OCI-LY3 (cell line): ENCODE measurements around the gene NDUFAF5.

ENCODE experiments used
- H2AFZ ChIP-seq: fragments of 200-600, 300-600 bp; shearing (Covaris generic); 2 replicates; pipeline ENCODE4 v1.6.0; 2014; ENCODE audit warnings: antibody characterized with exemption, low read depth, low read length
- H3K27ac ChIP-seq: fragments of 200-600, 300-600 bp; sonication (generic); 2 replicates; pipeline ENCODE4 v1.5.1; 2014; ENCODE audit warnings: mild to moderate bottlenecking, low read length, moderate library complexity, mixed read lengths
- H3K27me3 ChIP-seq: fragments of 200-600, 300-600 bp; sonication (generic); 2 replicates; pipeline ENCODE4 v1.6.1; 2014; ENCODE audit warnings: low read depth, low read length, mixed read lengths
- H3K36me3 ChIP-seq: fragments of 200-600, 300-600 bp; sonication (generic); replicated peaks from 2 replicates; pipeline ENCODE3; 2014; ENCODE audit warnings: low read depth, low read length, mixed read lengths
- H3K4me1 ChIP-seq: fragments of 300-600, 200-600 bp; sonication (generic); 2 replicates; pipeline ENCODE4 v1.6.1; 2014; ENCODE audit warnings: low read length, mixed read lengths
- H3K4me2 ChIP-seq: fragments of 200-600, 300-600 bp; sonication (generic); 2 replicates; pipeline ENCODE4 v1.6.1; 2014; ENCODE audit warnings: low read length, mixed read lengths
- H3K4me3 ChIP-seq: fragments of 300-600, 200-600 bp; sonication (generic); 2 replicates; pipeline ENCODE4 v1.5.1; 2014; ENCODE audit warnings: antibody characterized with exemption, mild to moderate bottlenecking, low read length, moderate library complexity
- H3K79me2 ChIP-seq: fragments of 300-600, 200-600 bp; shearing (Covaris generic); 2 replicates; pipeline ENCODE4 v1.6.1; 2014; ENCODE audit warnings: mild to moderate bottlenecking, low read length, mixed read lengths
- H3K9ac ChIP-seq: fragments of 300-600, 200-600 bp; shearing (Covaris generic); 2 replicates; pipeline ENCODE4 v1.6.0; 2014; ENCODE audit warnings: mild to moderate bottlenecking, low read length, moderate library complexity
- H3K9me3 ChIP-seq: fragments of 200-600, 300-600 bp; shearing (Covaris generic); 2 replicates; pipeline ENCODE4 v1.6.1; 2014; ENCODE audit warnings: low read length, mixed read lengths; ENCODE audit not compliant: insufficient read depth
- H4K20me1 ChIP-seq: fragments of 200-600, 300-600 bp; sonication (generic); 2 replicates; pipeline ENCODE4 v1.6.1; 2016; ENCODE audit warnings: low read length, mixed read lengths; ENCODE audit not compliant: insufficient read depth
- CTCF ChIP-seq: fragments of 200-600, 300-600 bp; sonication (generic); IDR thresholded peaks from 2 replicates; pipeline ENCODE4 v1.5.1; 2014; ENCODE audit warnings: antibody characterized with exemption, low read length, low read depth
- EZH2phosphoT487 ChIP-seq: fragments of 200-600 bp; shearing (Covaris generic); IDR thresholded peaks from 2 replicates; pipeline ENCODE4 v1.6.1; 2018; ENCODE audit warnings: antibody characterized with exemption, mixed run types, low read depth

Gene NDUFAF5

DNA sequence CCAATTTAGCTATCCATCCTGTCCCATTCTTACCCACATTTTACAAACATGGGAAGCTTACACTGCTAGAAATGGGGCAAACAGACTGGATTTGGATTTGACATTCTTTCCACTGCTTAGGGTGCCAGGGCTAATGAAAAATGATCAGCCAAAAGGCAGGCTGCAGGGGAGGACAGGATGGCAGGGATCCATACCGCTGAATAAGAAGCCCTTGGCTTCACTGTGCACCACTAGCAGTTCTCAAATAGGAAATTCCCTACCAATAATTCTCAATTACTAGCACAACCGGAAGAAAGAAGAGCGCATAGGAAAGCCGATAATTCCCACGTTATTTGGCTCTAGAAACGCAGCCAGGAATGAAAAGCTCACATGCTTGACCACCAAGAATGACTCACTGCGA is 73.1 kb downstream of the NDUFAF5 start:
- Histone ChIP-seq H3K9me3 (no peaks in the 10 kb centered on the region), H2AFZ (no peak overlapping the region)

DNA sequence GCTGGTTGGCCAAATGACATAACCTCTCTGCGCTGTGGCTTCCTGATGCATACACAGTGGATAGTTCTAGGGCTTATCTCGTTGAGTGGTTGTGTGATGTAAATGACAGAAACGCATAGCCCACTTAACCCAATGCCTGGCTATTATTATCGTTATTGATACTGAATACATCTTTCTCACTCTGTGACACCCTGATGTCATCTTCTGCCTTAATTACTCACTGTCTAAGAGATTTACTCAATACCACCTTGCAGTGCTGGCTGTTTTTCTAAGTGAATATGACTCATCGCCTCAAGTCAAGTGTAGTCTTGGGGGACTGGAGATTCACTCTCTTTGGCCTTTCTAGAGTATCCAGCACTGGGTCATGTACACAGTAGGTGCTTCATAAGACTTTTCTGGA is 73.6 kb downstream of the NDUFAF5 start:
- TF ChIP-seq CTCF (no peak), EZH2phosphoT487 (no peak)
- peaks cover 8% of the 10 kb centered on the region for H3K4me1 ChIP-seq
- H2AFZ ChIP-seq: no peak overlapping the region
- no peak overlapping the region for H3K27ac ChIP-seq
- H3K79me2 ChIP-seq: no peaks in the 10 kb centered on the region
- H4K20me1 ChIP-seq: no peaks in the 10 kb centered on the region
- no peak overlapping the region for H3K4me3 ChIP-seq
- no peak overlapping the region for H3K4me2 ChIP-seq
- no peaks in the 10 kb centered on the region for H3K9me3 ChIP-seq
- peaks cover 11% of the 10 kb centered on the region; the same call in 1 of the 2 replicates for H3K27me3 ChIP-seq
- H3K9ac ChIP-seq: no peak overlapping the region
- no peaks in the 10 kb centered on the region for H3K36me3 ChIP-seq

More for the DNA sequence above, 73.1 kb downstream of the NDUFAF5 start:
- H3K79me2 ChIP-seq: no peaks in the 10 kb centered on the region
- H3K36me3 ChIP-seq: no peaks in the 10 kb centered on the region
- TF ChIP-seq CTCF (no peak), EZH2phosphoT487 (no peak)
- H3K27ac ChIP-seq: no peak overlapping the region
- H3K4me1 ChIP-seq: peaks cover 8% of the 10 kb centered on the region
- H3K4me2 ChIP-seq: no peak overlapping the region
- H4K20me1 ChIP-seq: no peaks in the 10 kb centered on the region
- H3K27me3 ChIP-seq: peaks cover 7% of the 10 kb centered on the region; the same call in 1 of the 2 replicates
- no peak overlapping the region for H3K4me3 ChIP-seq
- no peak overlapping the region for H3K9ac ChIP-seq

DNA sequence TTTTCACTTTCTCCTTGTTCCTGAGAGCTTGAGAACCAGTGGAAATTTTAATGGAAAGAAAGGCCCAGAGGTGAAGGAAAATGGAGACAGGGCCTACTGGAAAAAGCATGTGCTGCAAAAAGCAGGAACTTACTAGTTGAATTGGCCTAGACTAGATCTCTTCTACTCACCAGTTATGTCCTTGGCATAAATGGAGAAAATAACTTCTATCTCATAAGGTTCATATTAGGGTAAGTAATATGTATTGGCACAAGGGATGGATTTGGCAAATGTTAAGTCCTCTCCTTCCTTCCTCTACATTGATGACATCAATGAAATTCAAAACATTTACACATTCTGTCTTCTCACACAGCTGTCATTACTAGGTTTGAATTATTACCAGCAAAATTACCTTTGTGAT is 74.0 kb downstream of the NDUFAF5 start:
- H3K9ac ChIP-seq: no peak overlapping the region
- no peaks in the 10 kb centered on the region for H3K79me2 ChIP-seq
- H3K4me1 ChIP-seq: peaks cover 8% of the 10 kb centered on the region
- H3K27me3 ChIP-seq: peaks cover 11% of the 10 kb centered on the region; the same call in 1 of the 2 replicates
- H3K27ac ChIP-seq: no peak overlapping the region
- no peaks in the 10 kb centered on the region for H3K36me3 ChIP-seq
- no peak overlapping the region for H3K4me2 ChIP-seq
- no peaks in the 10 kb centered on the region for H4K20me1 ChIP-seq
- TF ChIP-seq EZH2phosphoT487 (no peak), CTCF (no peak)
- H3K4me3 ChIP-seq: no peak overlapping the region
- no peak overlapping the region for H2AFZ ChIP-seq
- H3K9me3 ChIP-seq: no peaks in the 10 kb centered on the region

DNA sequence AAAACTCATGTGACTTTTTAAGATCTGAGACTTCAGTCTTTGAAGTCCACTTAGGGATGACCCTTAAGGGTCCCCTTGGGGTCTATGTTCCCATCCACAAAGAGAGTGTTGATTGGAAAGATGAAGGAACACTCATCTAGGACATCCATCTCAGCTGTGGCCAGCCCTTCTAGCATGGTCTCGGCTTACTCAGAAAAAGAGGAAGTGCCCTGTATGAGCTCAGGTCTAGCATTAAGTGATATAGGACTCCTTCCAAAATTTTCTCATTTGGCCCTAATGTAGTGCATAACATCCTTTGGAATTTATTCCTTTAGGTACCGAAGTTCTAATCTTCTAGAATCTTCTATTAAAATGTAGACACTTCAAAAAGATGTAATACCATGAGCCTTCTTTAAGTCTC is 77.4 kb downstream of the NDUFAF5 start:
- Histone ChIP-seq H3K9me3 (no peaks in the 10 kb centered on the region), H4K20me1 (no peaks in the 10 kb centered on the region), H3K4me2 (no peak overlapping the region), H3K27ac (no peak overlapping the region), H3K9ac (no peak overlapping the region), H3K79me2 (no peaks in the 10 kb centered on the region), H2AFZ (no peak overlapping the region), H3K4me3 (no peak overlapping the region), H3K36me3 (no peaks in the 10 kb centered on the region), H3K27me3 (peaks cover 38% of the 10 kb centered on the region), H3K4me1 (no peaks in the 10 kb centered on the region)
- TF ChIP-seq EZH2phosphoT487 (no peak), CTCF (no peak)
